Measurements from ENCODE around the gene ABHD12B. TPM values are rescaled to one million over a fixed set of nuclear protein-coding genes. Genes with fewer than 3 reads are reported as not detected.

The ABHD12B gene, protein sequence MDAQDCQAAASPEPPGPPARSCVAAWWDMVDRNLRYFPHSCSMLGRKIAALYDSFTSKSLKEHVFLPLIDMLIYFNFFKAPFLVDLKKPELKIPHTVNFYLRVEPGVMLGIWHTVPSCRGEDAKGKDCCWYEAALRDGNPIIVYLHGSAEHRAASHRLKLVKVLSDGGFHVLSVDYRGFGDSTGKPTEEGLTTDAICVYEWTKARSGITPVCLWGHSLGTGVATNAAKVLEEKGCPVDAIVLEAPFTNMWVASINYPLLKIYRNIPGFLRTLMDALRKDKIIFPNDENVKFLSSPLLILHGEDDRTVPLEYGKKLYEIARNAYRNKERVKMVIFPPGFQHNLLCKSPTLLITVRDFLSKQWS
- total RNA-seq, result not detected in 2 replicates

DNA sequence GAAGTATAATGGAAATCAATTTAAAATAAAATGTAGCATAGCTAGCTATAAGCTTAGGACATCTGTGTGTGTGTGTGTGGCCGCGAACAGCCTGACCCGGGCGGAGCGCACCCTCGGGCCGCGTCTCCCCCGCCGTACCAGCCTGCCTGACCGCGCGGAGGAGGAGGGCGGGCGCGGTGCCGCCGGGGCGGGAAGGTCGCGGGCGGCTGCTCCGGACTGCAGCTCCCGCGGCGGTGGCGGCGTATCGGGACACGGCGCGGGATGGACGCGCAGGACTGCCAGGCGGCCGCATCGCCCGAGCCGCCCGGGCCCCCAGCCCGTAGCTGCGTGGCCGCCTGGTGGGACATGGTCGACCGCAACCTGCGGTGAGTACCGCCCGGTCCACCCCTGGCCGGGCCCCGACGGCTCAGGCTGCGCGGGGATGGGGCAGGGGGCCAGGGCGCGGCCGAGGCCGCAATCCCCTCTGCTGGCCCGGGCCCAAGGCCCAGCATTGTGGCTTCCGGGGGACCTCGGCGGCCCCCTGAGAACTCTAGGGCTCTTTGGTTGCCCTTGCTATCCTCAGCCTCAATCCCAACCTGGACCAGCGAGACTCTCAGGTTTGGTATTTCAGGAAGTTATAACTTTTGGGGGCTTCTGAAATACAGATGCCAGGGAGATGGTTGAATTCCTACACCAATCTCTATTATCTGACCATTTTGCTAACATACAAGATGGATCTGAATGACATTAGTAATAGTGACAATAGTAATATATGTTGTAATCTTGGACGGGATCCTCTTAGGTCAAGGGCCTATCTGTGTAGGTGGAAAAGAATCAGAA, at the start of gene ABHD12B:
Gene ABHD12B (plus strand): TSS at position 140 of the 819 bp plus-strand sequence. CDS start 122 bp downstream, at position 262.

DNA sequence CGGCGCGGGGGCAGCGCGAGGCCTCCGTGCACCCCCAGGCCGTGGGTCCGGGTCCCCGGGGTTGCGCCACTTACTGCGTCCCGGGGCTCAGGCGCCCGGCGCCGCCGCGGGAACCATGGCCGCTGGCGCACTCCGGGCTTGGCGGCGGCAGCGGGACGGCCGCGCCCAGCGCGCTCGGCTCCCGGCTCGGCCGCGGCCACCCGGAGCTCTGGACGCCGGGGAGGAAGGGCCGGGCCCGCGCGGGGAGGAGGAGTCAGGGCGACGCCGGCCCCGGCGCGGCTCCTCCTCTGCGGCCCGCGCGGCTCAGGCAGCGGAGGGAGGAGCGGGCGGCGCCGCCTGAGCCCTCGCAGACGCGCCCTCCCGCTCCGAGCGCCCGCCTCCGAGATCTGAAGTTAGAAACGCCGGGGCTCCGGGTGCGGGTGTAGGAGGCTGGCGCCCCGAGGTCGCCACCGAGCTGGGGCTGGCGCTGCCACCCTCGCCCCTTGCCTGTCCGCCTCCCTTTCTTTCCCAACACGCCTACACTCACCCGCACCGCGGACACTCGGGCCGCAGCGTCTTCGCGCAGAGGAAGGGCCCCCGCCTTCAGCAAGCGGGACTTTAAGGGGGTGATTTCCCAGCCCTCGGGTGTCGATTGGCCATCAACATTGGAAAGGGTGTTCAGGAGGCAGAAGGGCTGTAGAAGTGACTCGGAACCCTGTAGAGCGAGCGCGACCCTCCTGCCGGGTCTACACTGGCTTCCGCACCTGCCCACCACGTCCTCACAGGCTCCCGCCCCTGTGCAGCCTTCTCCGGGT, 40.7 kb upstream of the ABHD12B start, which contains the start of gene NIN:
Gene NIN (minus strand): TSS at position 231 of the 794 bp plus-strand sequence. CDS start 9,106 bp downstream, outside the sequence.

GRCh38 chr14:50943943-50944646, 72.2 kb downstream of the ABHD12B start, which contains the start of gene PYGL:
Gene PYGL, minus strand, starts transcription at chr14:50944483. Its CDS starts 80 bp downstream, at chr14:50944403.

Other genes with a start within 250 kb of the ABHD12B start
- gene SAV1, start 203.7 kb upstream of the ABHD12B start, total RNA-seq, result 50.0 and 60.9 TPM in 2 replicates
- 29.6 and 43.5 TPM in 2 replicates for gene NIN, start 40.9 kb upstream of the ABHD12B start, total RNA-seq
- gene PYGL, start 72.4 kb downstream of the ABHD12B start, total RNA-seq, result 63.3 and 90.3 TPM in 2 replicates
- 0.15 and 0.50 TPM in 2 replicates for gene TRIM9, start 223.1 kb downstream of the ABHD12B start, total RNA-seq